HepG2 (cell line): ENCODE measurements around the gene CDKN1A. TPM values are rescaled to one million over a fixed set of nuclear protein-coding genes. Genes with fewer than 3 reads are reported as not detected.
A peak's percentile ranks its signal among the peaks of the same experiment; 100 is the strongest.

ENCODE experiments used
- MAFF ChIP-seq: IDR thresholded peaks from 2 replicates; pipeline ENCODE4 v1.6.1; 2011; ENCODE audit warnings: low read depth, low read length, improper control_type of control experiment
- TEAD3 ChIP-seq: optimal IDR thresholded peaks from 2 replicates; pipeline ENCODE3; 2016; ENCODE audit warnings: borderline replicate concordance
- ZBTB43 ChIP-seq: sonication (generic); formaldehyde crosslinking; conservative IDR thresholded peaks from 2 replicates; pipeline ENCODE4 v1.4.0; 2020; ENCODE audit warnings: missing genetic modification reagents
- ZBTB46 ChIP-seq: sonication (generic); formaldehyde crosslinking; IDR thresholded peaks from 2 replicates; pipeline ENCODE4 v1.4.0; 2020; ENCODE audit warnings: mild to moderate bottlenecking, missing genetic modification reagents, borderline replicate concordance
- ZBTB49 ChIP-seq: sonication (generic); formaldehyde crosslinking; IDR thresholded peaks from 2 replicates; pipeline ENCODE4 v1.4.0; 2020; ENCODE audit warnings: missing genetic modification reagents, borderline replicate concordance
- ZNF281 ChIP-seq: sonication (generic); formaldehyde crosslinking; IDR thresholded peaks from 2 replicates; pipeline ENCODE4 v1.4.0; 2020; ENCODE audit warnings: missing genetic modification reagents, borderline replicate concordance
- ZNF660 ChIP-seq: sonication (generic); formaldehyde crosslinking; IDR thresholded peaks from 2 replicates; pipeline ENCODE4 v1.5.1; 2020; ENCODE audit warnings: mild to moderate bottlenecking, low read depth, missing genetic modification reagents, borderline replicate concordance
- polyA plus RNA-seq, 8 experiments: library from polyadenylated mRNA; depleted of rRNA in 3 of 8; stranded (reverse) in 7 of 8; unstranded in 1 of 8; fragments of >200 nt; fragmentation: Illumina TruSeq in 4 of 8; extraction: Trizol in 4 of 8; gene quantifications; 2 replicates each; pipeline versions ENCODE4 v1.2.1 to v1.2.3, GENCODE V29; 2011 to 2016; ENCODE audit warnings: low read depth in 4 of 8, missing spikeins in 1 of 8, mixed read lengths in 1 of 8; ENCODE audit not compliant: insufficient read depth in 1 of 8
- total RNA-seq, 5 experiments: library from RNA; depleted of rRNA; stranded (reverse); fragments of >200 nt; fragmentation: Illumina TruSeq; extraction: Trizol; gene quantifications; 2 replicates each; pipeline ENCODE4 v1.2.3, GENCODE V29; 2016; ENCODE audit warnings: low read depth in 1 of 5

Gene CDKN1A
- total and polyA plus RNA-seq, 2 of the 13 experiments (the other 11 are each of a cell fraction or from before 2014, with no cell fraction given) = 60.7 to 92.1 TPM

GRCh38 chr6:36631326-36632011 lies 47.0 kb upstream of the CDKN1A start (continued):
- TF ChIP-seq ZNF660 (CRISPR knock-in tag) (no peak), TEAD3 (CRISPR knock-in tag) (peak; percentile 43), ZBTB46 (CRISPR knock-in tag) (no peak), ZNF281 (CRISPR knock-in tag) (no peak), MAFF (no peak), ZBTB49 (CRISPR knock-in tag) (no peak), ZBTB43 (no peak)
